ENCODE data around the gene PLCH1. TPM values are rescaled to one million over a fixed set of nuclear protein-coding genes. Genes with fewer than 3 reads are reported as not detected.

PLCH1 gene
- total RNA-seq, 1 experiment from 2014 or later: 8.9 TPM

DNA sequence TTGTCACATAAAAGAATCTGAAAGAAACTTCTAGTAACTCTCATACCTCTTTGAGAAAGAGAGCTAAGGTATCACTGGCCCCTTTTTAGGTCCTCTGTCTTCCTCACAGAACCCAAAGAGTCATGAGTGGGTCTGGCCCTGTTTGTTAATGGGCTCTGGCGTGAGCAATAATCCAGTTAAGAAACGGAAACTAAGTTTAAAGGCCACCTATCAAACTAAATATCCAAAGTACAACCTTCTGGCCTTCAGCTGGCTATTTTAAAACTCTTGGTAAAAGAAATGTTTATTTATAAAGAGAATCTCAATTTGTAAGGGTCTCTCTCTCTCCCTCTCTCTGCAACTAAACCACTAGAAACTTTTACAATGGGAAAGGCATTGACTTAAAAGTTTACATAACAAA is 380.4 kb downstream of the PLCH1 start:
- Mint-ChIP-seq H3K4me1 (peaks cover 80% of the 10 kb centered on the region), H3K27ac (peak overlapping the region; percentile 38), H3K4me3 (peak overlapping the region; percentile 5; the same call in 1 of the 2 replicates), H3K27me3 (ENCODE audit: low read depth) (peaks cover 67% of the 10 kb centered on the region), H3K9me3 (peaks cover 11% of the 10 kb centered on the region), H3K36me3 (peaks cover 13% of the 10 kb centered on the region)
- CTCF ChIA-PET: no interaction called here
- ATAC-seq (no peak), DNase-seq (ENCODE audit: low spot score) (no peak)
- POLR2A ChIA-PET: no interaction called here
- TF ChIP-seq, protein P1, sequence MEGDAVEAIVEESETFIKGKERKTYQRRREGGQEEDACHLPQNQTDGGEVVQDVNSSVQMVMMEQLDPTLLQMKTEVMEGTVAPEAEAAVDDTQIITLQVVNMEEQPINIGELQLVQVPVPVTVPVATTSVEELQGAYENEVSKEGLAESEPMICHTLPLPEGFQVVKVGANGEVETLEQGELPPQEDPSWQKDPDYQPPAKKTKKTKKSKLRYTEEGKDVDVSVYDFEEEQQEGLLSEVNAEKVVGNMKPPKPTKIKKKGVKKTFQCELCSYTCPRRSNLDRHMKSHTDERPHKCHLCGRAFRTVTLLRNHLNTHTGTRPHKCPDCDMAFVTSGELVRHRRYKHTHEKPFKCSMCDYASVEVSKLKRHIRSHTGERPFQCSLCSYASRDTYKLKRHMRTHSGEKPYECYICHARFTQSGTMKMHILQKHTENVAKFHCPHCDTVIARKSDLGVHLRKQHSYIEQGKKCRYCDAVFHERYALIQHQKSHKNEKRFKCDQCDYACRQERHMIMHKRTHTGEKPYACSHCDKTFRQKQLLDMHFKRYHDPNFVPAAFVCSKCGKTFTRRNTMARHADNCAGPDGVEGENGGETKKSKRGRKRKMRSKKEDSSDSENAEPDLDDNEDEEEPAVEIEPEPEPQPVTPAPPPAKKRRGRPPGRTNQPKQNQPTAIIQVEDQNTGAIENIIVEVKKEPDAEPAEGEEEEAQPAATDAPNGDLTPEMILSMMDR (IDR thresholded peaks at IDR 0.05): no peak
- TF ChIP-seq, protein P2, sequence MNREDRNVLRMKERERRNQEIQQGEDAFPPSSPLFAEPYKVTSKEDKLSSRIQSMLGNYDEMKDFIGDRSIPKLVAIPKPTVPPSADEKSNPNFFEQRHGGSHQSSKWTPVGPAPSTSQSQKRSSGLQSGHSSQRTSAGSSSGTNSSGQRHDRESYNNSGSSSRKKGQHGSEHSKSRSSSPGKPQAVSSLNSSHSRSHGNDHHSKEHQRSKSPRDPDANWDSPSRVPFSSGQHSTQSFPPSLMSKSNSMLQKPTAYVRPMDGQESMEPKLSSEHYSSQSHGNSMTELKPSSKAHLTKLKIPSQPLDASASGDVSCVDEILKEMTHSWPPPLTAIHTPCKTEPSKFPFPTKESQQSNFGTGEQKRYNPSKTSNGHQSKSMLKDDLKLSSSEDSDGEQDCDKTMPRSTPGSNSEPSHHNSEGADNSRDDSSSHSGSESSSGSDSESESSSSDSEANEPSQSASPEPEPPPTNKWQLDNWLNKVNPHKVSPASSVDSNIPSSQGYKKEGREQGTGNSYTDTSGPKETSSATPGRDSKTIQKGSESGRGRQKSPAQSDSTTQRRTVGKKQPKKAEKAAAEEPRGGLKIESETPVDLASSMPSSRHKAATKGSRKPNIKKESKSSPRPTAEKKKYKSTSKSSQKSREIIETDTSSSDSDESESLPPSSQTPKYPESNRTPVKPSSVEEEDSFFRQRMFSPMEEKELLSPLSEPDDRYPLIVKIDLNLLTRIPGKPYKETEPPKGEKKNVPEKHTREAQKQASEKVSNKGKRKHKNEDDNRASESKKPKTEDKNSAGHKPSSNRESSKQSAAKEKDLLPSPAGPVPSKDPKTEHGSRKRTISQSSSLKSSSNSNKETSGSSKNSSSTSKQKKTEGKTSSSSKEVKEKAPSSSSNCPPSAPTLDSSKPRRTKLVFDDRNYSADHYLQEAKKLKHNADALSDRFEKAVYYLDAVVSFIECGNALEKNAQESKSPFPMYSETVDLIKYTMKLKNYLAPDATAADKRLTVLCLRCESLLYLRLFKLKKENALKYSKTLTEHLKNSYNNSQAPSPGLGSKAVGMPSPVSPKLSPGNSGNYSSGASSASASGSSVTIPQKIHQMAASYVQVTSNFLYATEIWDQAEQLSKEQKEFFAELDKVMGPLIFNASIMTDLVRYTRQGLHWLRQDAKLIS (CRISPR knock-in tag; IDR thresholded peaks at IDR 0.05; ENCODE audit: borderline replicate concordance): no peak
- TF ChIP-seq, protein P3, sequence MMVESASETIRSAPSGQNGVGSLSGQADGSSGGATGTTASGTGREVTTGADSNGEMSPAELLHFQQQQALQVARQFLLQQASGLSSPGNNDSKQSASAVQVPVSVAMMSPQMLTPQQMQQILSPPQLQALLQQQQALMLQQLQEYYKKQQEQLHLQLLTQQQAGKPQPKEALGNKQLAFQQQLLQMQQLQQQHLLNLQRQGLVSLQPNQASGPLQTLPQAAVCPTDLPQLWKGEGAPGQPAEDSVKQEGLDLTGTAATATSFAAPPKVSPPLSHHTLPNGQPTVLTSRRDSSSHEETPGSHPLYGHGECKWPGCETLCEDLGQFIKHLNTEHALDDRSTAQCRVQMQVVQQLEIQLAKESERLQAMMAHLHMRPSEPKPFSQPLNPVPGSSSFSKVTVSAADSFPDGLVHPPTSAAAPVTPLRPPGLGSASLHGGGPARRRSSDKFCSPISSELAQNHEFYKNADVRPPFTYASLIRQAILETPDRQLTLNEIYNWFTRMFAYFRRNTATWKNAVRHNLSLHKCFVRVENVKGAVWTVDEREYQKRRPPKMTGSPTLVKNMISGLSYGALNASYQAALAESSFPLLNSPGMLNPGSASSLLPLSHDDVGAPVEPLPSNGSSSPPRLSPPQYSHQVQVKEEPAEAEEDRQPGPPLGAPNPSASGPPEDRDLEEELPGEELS (CRISPR knock-in tag; IDR thresholded peaks at IDR 0.05): no peak
- TF ChIP-seq ZNF416 (CRISPR knock-in tag; IDR thresholded peaks at IDR 0.05) (no peak), ESRRA (CRISPR knock-in tag; IDR thresholded peaks at IDR 0.05; ENCODE audit: borderline replicate concordance) (no peak), FOXK1 (CRISPR knock-in tag; IDR thresholded peaks at IDR 0.05) (no peak), MXD4 (CRISPR knock-in tag; IDR thresholded peaks at IDR 0.05; ENCODE audit: borderline replicate concordance) (no peak), SOX15 (CRISPR knock-in tag; IDR thresholded peaks at IDR 0.05) (no peak), ZBTB21 (CRISPR knock-in tag; IDR thresholded peaks at IDR 0.05; ENCODE audit: borderline replicate concordance) (no peak), ZNF138 (CRISPR knock-in tag; conservative IDR thresholded peaks at IDR 0.05) (no peak), TEAD1 (CRISPR knock-in tag; IDR thresholded peaks at IDR 0.05) (no peak), NR1H2 (CRISPR knock-in tag; IDR thresholded peaks at IDR 0.05) (no peak)
- TF ChIP-seq, protein P4, sequence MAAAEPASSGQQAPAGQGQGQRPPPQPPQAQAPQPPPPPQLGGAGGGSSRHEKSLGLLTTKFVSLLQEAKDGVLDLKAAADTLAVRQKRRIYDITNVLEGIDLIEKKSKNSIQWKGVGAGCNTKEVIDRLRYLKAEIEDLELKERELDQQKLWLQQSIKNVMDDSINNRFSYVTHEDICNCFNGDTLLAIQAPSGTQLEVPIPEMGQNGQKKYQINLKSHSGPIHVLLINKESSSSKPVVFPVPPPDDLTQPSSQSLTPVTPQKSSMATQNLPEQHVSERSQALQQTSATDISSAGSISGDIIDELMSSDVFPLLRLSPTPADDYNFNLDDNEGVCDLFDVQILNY (CRISPR knock-in tag; IDR thresholded peaks at IDR 0.05): no peak
- TF ChIP-seq, protein P5, sequence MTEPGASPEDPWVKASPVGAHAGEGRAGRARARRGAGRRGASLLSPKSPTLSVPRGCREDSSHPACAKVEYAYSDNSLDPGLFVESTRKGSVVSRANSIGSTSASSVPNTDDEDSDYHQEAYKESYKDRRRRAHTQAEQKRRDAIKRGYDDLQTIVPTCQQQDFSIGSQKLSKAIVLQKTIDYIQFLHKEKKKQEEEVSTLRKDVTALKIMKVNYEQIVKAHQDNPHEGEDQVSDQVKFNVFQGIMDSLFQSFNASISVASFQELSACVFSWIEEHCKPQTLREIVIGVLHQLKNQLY (CRISPR knock-in tag; IDR thresholded peaks at IDR 0.05): no peak
- TF ChIP-seq, protein P6, sequence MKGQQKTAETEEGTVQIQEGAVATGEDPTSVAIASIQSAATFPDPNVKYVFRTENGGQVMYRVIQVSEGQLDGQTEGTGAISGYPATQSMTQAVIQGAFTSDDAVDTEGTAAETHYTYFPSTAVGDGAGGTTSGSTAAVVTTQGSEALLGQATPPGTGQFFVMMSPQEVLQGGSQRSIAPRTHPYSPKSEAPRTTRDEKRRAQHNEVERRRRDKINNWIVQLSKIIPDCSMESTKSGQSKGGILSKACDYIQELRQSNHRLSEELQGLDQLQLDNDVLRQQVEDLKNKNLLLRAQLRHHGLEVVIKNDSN (CRISPR knock-in tag; IDR thresholded peaks at IDR 0.05): no peak
- TF ChIP-seq, protein P7, sequence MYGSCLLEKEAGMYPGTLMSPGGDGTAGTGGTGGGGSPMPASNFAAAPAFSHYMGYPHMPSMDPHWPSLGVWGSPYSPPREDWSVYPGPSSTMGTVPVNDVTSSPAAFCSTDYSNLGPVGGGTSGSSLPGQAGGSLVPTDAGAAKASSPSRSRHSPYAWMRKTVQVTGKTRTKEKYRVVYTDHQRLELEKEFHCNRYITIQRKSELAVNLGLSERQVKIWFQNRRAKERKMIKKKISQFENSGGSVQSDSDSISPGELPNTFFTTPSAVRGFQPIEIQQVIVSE (CRISPR knock-in tag; IDR thresholded peaks at IDR 0.05; ENCODE audit: borderline replicate concordance): no peak
- TF ChIP-seq, protein P8, sequence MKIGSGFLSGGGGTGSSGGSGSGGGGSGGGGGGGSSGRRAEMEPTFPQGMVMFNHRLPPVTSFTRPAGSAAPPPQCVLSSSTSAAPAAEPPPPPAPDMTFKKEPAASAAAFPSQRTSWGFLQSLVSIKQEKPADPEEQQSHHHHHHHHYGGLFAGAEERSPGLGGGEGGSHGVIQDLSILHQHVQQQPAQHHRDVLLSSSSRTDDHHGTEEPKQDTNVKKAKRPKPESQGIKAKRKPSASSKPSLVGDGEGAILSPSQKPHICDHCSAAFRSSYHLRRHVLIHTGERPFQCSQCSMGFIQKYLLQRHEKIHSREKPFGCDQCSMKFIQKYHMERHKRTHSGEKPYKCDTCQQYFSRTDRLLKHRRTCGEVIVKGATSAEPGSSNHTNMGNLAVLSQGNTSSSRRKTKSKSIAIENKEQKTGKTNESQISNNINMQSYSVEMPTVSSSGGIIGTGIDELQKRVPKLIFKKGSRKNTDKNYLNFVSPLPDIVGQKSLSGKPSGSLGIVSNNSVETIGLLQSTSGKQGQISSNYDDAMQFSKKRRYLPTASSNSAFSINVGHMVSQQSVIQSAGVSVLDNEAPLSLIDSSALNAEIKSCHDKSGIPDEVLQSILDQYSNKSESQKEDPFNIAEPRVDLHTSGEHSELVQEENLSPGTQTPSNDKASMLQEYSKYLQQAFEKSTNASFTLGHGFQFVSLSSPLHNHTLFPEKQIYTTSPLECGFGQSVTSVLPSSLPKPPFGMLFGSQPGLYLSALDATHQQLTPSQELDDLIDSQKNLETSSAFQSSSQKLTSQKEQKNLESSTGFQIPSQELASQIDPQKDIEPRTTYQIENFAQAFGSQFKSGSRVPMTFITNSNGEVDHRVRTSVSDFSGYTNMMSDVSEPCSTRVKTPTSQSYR (CRISPR knock-in tag; IDR thresholded peaks at IDR 0.05): no peak
- TF ChIP-seq, protein P9, sequence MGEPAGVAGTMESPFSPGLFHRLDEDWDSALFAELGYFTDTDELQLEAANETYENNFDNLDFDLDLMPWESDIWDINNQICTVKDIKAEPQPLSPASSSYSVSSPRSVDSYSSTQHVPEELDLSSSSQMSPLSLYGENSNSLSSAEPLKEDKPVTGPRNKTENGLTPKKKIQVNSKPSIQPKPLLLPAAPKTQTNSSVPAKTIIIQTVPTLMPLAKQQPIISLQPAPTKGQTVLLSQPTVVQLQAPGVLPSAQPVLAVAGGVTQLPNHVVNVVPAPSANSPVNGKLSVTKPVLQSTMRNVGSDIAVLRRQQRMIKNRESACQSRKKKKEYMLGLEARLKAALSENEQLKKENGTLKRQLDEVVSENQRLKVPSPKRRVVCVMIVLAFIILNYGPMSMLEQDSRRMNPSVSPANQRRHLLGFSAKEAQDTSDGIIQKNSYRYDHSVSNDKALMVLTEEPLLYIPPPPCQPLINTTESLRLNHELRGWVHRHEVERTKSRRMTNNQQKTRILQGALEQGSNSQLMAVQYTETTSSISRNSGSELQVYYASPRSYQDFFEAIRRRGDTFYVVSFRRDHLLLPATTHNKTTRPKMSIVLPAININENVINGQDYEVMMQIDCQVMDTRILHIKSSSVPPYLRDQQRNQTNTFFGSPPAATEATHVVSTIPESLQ (CRISPR knock-in tag; IDR thresholded peaks at IDR 0.05): no peak
- TF ChIP-seq, protein P10, sequence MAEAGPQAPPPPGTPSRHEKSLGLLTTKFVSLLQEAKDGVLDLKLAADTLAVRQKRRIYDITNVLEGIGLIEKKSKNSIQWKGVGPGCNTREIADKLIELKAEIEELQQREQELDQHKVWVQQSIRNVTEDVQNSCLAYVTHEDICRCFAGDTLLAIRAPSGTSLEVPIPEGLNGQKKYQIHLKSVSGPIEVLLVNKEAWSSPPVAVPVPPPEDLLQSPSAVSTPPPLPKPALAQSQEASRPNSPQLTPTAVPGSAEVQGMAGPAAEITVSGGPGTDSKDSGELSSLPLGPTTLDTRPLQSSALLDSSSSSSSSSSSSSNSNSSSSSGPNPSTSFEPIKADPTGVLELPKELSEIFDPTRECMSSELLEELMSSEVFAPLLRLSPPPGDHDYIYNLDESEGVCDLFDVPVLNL (CRISPR knock-in tag; IDR thresholded peaks at IDR 0.05; ENCODE audit: borderline replicate concordance, low read depth): no peak
